Thyroid gland (tissue), 4 donors: ENCODE measurements around the gene H2BK1.

Source experiments
- POLR2A ChIP-seq, 2 donors: fragments of 450-650 bp; IDR thresholded peaks; one replicate each; pipeline ENCODE4 v1.6.1; 2017; ENCODE audit warnings: antibody characterized with exemption in 2 of 2, mild to moderate bottlenecking in 2 of 2, moderate library complexity in 1 of 2
- TF ChIP-seq, protein P1 (sequence below), 6 experiments: fragments of 200-600 bp in 3 of 6; fragments of 450-650 bp in 3 of 6; sonication (generic) in 3 of 6; IDR thresholded peaks; one replicate each; pipeline ENCODE4 v1.5.1; 2016 to 2019; ENCODE audit warnings: antibody characterized with exemption in 6 of 6, mild to moderate bottlenecking in 2 of 6, inconsistent platforms in 1 of 6, moderate library complexity in 1 of 6

DNA sequence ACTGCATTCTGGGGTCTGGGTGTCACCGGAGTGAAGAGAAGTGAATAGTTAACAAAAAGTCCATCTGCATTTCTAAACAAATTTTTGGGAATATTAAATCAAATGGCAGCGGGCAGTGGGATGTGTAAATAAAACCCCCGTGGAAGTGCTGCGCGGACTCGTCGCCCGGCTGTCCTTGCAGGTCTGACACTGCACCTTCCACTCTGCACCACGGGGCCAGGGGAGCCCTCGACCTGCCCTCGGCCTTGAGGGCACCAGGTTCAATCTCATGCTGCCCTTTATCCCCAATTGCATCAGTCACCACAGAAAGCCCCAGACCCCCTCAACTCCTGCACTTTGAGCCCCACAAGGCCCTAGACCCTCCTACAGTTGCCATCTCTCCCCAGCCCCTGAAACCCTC is 44.6 kb upstream of the H2BK1 start:
- TF ChIP-seq, protein P1, sequence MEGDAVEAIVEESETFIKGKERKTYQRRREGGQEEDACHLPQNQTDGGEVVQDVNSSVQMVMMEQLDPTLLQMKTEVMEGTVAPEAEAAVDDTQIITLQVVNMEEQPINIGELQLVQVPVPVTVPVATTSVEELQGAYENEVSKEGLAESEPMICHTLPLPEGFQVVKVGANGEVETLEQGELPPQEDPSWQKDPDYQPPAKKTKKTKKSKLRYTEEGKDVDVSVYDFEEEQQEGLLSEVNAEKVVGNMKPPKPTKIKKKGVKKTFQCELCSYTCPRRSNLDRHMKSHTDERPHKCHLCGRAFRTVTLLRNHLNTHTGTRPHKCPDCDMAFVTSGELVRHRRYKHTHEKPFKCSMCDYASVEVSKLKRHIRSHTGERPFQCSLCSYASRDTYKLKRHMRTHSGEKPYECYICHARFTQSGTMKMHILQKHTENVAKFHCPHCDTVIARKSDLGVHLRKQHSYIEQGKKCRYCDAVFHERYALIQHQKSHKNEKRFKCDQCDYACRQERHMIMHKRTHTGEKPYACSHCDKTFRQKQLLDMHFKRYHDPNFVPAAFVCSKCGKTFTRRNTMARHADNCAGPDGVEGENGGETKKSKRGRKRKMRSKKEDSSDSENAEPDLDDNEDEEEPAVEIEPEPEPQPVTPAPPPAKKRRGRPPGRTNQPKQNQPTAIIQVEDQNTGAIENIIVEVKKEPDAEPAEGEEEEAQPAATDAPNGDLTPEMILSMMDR (IDR thresholded peaks at IDR 0.05), result no peak
- no peak for TF ChIP-seq POLR2A (IDR thresholded peaks at IDR 0.05)
